Temporal lobe (tissue), 1 donor: Measurements from ENCODE around the gene KDM4E. TPM values are rescaled to one million over a fixed set of nuclear protein-coding genes. Genes with fewer than 3 reads are reported as not detected.

Experiments
- total RNA-seq: library from RNA; depleted of rRNA; stranded (reverse); fragments of >200 nt; gene quantifications from one replicate; pipeline ENCODE4 v1.2.3, GENCODE V29; 2014

The KDM4E gene
- total RNA-seq, 1 donor from 2014 or later: not detected

Other genes starting within 250 kb of the KDM4E start
- gene CWC15, start 51.7 kb upstream of the KDM4E start, total RNA-seq: 31.2 TPM
- gene KDM4D, start 51.5 kb upstream of the KDM4E start, total RNA-seq: 1.7 TPM
- not detected for gene KDM4F, start 24.2 kb downstream of the KDM4E start, total RNA-seq
- 20.2 TPM for gene SRSF8, start 41.7 kb downstream of the KDM4E start, total RNA-seq
- gene ENDOD1, start 64.6 kb downstream of the KDM4E start, total RNA-seq: 17.9 TPM
- gene SESN3, start 205.9 kb downstream of the KDM4E start, total RNA-seq: 62.7 TPM